ENCODE data around the gene TSHZ2. TPM values are rescaled to one million over a fixed set of nuclear protein-coding genes. Genes with fewer than 3 reads are reported as not detected.

TSHZ2 gene
- polyA plus RNA-seq, 10 donors, result 7.9 to 20.4 (median 14.0) TPM

- no peak for DNase-seq
Observed at GRCh38 chr20:53080969-53081871, 109.1 kb downstream of the TSHZ2 start.

GRCh38 chr20:53081916-53082863 lies 110.0 kb downstream of the TSHZ2 start:
- no peak for DNase-seq

- no peak for DNase-seq
Observed at GRCh38 chr20:53083411-53083810, 111.3 kb downstream of the TSHZ2 start.

- no peak for DNase-seq
Observed at GRCh38 chr20:53084408-53084997, 112.3 kb downstream of the TSHZ2 start.

GRCh38 chr20:53085720-53086119 lies 113.6 kb downstream of the TSHZ2 start:
- no peak for DNase-seq

- DNase-seq, result peak; percentile 42 to 85 (median 74)
Observed at GRCh38 chr20:53087037-53087777, 115.0 kb downstream of the TSHZ2 start.

GRCh38 chr20:53088786-53089185 lies 116.6 kb downstream of the TSHZ2 start:
- peak in 1 of 3 donors; percentile 61 for DNase-seq

GRCh38 chr20:53089851-53090250 lies 117.7 kb downstream of the TSHZ2 start:
- DNase-seq, result peak; percentile 43 to 86 (median 81)

- no peak for DNase-seq
Observed at GRCh38 chr20:53091789-53092188, 119.6 kb downstream of the TSHZ2 start.

GRCh38 chr20:53092772-53093300 lies 120.7 kb downstream of the TSHZ2 start:
- DNase-seq, result no peak

GRCh38 chr20:53097371-53097770 lies 125.2 kb downstream of the TSHZ2 start:
- DNase-seq, result peak; percentile 47 to 92 (median 83)

GRCh38 chr20:53097791-53098190 lies 125.6 kb downstream of the TSHZ2 start:
- DNase-seq, result peak in 2 of 3 donors; percentile 35 to 90

- DNase-seq, result peak in 2 of 3 donors; percentile 71 to 79
Observed at GRCh38 chr20:53098621-53099020, 126.5 kb downstream of the TSHZ2 start.

- DNase-seq, result no peak
Observed at GRCh38 chr20:53099856-53100255, 127.7 kb downstream of the TSHZ2 start.

- DNase-seq, result no peak
Observed at GRCh38 chr20:53100476-53100911, 128.3 kb downstream of the TSHZ2 start.

GRCh38 chr20:53101992-53102760 lies 130.0 kb downstream of the TSHZ2 start:
- DNase-seq, result peak in 1 of 3 donors; percentile 64

- DNase-seq, result no peak
Observed at GRCh38 chr20:53103124-53103523, 131.0 kb downstream of the TSHZ2 start.

- no peak for DNase-seq
Observed at GRCh38 chr20:53104884-53105283, 132.7 kb downstream of the TSHZ2 start.

GRCh38 chr20:53116733-53117132 lies 144.6 kb downstream of the TSHZ2 start:
- no peak for DNase-seq

GRCh38 chr20:53122853-53123252 lies 150.7 kb downstream of the TSHZ2 start:
- no peak for DNase-seq

All from muscle of back (tissue), 11 donors.